Stimulated activated CD4-positive, alpha-beta T cell treated with anti-CD3 and anti-CD28 coated beads, Interleukin-12 subunit alpha, Interleukin-12 subunit beta, amount 100 ng/mL, for 24 hours (primary cell): Measurements from ENCODE around the gene SAMD1.

Experiments used
- DNase-seq, 2 experiments: peaks; one replicate each; pipeline ENCODE4 v3.0.0-alpha.2; 2020; ENCODE audit warnings: low read depth in 2 of 2

Gene SAMD1

GRCh38 chr19:14089662-14090508, 666 bp downstream of the SAMD1 start:
- DNase-seq: peak; percentile 30 to 33

- no peak for DNase-seq
These were observed 1.2 kb downstream of the SAMD1 start for GRCh38 chr19:14089412-14089661.

DNA sequence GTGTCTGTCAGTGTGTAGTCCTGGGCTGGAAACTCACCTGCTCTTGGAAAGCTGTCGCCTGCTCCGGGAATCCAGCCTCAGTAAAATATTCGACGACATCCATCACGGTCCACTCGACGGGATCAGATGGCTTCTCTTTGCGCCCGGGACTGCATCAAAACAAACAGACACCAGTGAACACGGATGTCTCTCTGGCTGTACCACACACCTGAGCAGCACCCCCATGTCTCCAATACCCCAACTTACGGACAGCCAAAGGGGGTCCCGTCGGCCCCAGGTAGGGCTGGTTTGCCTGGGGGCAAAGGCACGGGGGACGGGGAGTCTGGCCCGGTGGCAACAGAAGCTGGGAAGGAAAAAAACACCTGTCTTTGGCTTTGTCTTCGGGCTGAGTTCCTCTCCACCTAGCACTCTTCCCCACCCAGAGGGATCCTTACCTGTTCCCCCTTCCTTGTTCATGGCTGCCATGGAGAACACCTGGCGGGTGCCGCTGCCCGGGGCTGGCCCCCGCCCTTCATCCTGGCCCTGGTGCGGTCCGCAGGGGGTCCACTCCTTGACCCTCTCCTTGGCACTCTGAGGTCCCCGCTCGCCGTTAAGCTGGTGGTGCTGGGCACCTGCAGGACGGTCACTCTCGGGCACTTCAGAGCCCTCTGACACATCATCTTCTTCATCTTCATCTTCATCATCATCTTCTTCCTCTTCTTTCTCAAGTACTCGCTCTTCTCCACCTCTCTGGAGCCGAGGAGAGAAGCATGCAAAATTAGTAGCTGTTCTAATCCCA, 1.7 kb downstream of the SAMD1 start:
- DNase-seq: no peak

DNA sequence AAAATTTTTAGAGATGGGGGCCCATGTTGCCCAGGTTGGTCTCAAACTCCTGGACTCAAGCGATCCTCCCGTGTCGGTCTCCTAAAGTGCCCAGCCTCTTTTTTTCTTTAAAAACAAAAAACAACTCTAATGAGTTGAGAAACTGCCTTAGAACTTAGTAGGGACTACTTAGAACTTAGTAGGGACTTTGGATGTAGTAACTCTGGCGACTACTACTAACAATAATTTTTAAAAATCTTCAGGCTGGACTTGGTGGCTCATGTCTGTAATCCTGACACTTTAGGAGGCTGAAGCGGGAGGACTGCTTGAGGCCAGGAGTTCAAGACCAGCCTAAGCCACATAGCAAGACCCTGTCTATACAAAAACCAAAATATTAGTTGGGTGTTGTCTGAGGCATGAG, 4.5 kb downstream of the SAMD1 start:
- no peak for DNase-seq

GRCh38 chr19:14085309-14085995, 5.1 kb downstream of the SAMD1 start, which contains the start of gene C19orf67:
TSS of gene C19orf67 (minus strand) at chr19:14085783. CDS start at chr19:14085627, 156 bp downstream.
- no peak for DNase-seq

DNA sequence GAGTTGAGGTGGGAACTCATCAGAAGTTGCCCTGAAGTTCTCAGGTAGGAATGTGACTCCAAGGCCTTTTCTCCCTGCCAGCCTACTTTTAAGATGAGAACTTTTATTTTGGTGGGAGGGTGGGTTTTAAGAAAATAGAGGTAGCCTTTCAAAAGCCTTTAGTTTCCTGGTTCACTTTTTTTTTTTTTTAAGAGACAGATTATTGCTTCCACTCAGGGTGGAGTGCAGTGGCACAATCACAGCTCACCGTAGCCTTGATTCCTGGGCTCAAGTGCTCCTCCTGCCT, 7.9 kb downstream of the SAMD1 start:
- no peak for DNase-seq

GRCh38 chr19:14081797-14082674, 8.5 kb downstream of the SAMD1 start:
- DNase-seq: no peak

DNA sequence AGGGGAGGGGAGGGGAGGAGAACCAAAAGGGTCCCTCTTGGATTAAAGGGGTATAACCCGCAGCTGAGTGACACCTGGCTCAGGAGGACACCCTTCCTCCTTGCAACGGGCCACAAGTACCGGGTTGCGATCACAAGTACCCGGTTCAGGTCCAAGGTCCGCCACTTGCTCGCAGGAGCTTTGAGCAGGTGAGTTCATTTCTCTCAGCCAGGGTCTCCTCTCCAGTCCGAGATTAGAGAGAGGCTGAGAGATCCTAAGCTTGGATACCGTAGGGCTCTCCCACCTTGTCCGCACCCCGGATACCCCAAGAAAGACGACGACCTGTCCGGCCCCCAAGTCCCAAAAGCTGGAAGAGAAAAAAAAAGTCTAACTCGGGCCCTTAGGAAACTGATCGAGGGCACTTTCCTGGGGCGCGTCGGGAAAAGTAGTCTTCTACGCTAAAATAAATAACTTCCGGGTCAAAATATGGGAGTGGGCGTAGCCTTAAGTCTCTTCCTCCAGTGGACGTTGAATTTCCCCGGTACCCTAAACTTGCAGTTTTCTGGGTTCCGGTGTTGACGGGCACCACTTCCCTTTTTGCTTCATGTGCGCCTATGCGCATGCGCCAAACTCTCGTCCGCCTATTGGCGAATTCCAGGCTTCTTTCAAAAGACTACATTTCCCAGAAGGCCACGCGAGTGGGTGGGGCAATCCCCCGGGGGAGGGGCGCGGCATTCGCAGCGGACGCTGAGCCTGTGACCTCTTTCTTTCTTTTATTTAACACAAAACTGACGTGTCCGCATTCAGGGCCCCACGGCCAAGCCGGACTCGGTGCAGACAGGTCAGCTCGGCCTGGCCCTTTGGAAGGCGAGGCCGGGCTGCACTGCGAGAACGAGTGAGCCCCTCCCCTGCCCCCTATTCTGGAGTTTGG, 9.4 kb downstream of the SAMD1 start:
- DNase-seq: peak; percentile 98 to 99

DNA sequence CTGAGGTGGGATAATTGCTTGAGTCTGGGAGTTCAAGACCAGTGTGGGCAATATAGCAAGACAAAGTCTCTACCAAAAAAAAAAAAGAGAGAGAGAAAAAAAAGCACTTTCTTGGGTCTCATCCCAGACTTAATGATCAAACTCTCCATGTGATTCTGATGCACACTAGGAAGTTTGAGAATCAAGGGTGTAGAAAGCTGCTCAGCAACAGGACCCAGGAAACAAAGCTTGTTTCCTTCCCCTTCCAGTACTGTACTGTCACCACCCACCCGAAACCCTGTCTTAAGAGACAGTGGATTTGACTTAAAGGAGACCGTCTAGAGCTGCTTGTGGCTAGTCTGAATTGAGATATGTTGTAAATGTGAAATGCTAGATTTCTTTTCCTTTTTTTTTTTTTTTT, 12.1 kb downstream of the SAMD1 start:
- DNase-seq: no peak

DNA sequence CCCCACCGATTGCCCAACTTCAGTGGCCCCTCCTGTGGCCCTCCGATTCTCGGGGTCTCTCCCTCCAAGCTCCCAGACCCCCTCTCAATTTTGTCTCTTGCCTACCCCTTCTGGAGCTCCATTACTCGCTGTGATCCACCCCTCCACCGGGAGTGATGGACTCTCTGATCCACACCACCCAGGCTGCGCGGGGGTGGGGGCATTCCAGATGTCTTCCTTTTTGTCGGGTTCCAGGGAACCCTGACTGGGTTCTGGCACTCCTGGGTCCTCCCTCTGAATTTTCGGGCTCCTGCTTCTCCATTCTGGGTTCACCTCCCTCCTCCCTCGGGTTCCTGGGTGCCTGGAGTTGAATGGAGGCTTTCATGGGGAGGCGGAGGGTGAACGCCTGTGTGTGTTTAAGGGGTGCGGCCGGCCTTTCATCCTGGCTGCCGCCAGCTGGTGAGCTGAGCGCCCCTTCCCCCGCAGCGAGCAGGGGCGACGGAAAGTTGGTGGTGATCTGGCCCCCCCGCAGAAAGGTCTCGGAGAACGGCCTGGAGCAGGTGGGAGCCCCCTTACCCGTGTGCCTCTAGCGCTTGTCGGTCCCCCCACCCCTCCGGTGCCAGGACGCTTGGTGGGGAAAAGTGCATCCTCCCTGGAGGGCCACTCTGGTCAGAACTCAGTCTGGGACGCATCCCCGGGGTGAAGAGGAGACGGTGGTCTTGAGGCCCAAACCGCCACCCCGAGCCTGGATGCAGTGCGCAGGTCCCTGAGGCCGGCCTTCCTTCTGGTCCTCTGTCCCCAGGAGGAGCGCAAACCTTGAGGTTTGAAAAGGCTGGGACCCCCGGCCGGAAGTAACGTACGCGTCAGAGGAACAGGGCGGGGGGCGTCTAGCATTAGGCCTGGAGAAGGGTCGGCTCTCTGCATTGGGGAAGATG, 16.4 kb downstream of the SAMD1 start:
- peak in 1 of 2 experiments; percentile 39 for DNase-seq

GRCh38 chr19:14073261-14073924, 17.2 kb downstream of the SAMD1 start:
- peak; percentile 44 to 63 for DNase-seq

DNA sequence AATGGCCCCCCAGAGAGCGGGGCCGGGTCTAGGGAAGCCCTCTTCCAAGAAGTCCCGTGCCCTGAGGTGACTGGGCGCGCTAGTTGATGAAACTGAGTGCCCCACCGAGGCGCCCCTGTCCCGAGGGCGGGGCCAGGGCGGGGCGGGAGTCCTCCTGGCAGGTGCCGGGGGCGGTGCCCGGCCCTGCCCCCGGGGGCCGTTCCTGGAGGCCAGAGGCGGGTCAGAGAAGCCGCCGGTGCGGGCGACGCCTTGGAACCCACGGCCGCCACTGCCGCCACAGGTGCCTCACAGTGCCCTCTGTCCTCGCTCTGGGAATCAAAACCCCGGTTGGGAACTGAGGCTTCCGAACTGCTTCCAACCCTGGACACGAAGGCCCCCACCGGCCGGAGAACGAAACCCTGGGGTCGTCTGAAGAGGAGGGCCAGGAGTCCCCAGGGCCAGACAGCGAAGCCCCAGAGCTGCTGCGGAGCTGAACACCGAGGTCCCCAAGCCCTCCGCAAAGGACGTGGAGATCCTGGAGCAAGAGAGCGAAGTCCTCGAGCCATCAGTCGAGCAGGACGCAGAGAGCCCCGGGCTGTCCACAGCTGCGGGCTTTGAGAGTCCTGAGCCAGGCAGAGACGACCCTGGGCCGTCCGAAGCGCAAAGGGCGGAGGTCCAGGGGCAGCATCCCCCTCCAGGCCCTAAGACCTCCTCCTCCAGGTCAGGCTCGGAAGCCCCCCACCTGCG, 17.9 kb downstream of the SAMD1 start, which contains the start of gene MISP3:
Gene MISP3, plus strand, starts transcription at position 252 of the 726 bp plus-strand sequence. CDS start 524 bp downstream, outside the sequence.
- no peak for DNase-seq

- no peak for DNase-seq
These were observed 20.1 kb downstream of the SAMD1 start for GRCh38 chr19:14070268-14071050.

DNA sequence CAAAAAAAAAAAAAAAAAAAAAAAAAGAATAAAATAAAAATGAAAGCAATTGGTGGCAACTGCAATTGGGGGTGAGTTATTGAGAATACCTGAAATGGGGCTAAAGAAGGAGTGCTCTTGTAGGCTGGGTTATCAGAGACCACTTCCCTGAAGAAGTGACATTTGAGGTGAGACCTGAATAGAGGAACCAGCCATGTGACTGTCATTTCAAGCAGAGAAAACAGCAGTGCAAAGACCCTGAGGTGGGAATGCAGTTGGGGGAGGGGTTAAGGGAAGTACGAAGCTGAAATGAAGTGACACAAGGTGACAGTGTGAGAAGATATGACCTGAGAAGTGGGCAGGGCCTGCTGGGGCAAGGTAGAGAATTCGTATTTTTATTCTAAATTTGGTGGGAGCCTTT, 24.4 kb downstream of the SAMD1 start:
- DNase-seq: no peak

DNA sequence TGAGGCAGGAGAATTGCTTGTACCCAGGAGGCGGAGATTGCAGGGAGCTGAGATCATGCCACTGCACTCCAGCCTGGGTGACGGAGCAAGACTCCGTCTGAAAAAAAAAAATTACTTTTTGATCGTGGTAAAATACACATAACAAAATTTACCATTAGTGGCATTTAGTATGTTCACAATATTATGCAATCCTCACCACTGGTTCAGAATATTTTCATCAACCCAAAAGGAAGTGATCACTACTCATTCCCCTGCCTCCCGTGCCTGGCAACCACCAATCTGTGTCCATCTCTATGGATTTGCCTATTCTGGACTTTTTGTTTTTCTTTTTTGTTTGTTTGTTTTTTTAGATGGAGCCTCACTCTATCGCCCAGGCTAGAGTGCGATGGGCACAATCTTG, 27.4 kb downstream of the SAMD1 start:
- no peak for DNase-seq

GRCh38 chr19:14062558-14062855, 28.0 kb downstream of the SAMD1 start:
- DNase-seq: no peak

DNA sequence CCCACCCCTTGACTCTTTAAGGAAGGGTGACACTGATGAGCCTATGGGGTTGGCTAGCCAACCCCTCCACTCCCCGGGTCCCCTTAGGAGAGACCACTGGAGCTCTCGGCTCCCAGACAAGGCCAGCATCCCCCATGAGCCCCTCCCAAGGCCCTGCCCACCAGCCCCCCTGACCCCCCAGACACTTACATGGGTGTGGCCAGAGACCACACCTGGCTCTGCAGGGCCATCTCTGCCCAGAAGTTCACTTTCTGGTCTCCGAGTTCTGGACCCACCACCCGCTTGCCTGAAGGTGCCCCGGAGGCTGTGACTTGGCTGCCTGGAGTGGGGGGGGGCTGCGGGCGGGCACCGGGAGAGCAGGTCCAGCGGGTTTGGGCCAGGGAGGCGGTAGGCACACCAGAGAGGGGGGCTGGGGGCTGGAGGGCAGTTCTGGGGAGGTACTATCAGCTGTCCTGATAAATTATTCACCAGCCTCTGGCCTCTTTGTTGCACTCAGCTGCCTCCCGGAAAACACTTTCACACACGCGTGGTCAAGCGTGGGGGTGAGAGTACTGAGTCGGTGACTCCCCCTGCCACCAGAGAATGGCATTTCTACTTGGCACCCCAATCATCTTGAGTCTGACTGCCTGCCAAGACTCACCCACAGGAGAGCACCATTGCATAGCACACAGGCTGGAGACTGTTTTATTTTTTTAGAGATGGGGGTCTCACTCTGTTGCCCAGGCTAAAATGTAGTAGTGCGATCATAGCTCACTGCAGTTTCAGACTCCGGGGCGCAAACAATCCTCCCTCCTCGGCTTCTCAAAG, 28.6 kb downstream of the SAMD1 start, which contains the start of gene PALM3:
Gene PALM3, minus strand, starts transcription at position 326 of the 807 bp plus-strand sequence. Its CDS starts 96 bp downstream, at position 230.
- no peak for DNase-seq
